HEK293 (cell line): Measurements from ENCODE around the gene GOLGA8O.
"Not testable (repeated sequence)": the region's sequence is repeated elsewhere in the genome, so short reads cannot be mapped to it uniquely, and the experiment has no call there.

Experiments used
- CTCF ChIA-PET: fragments of 350-600 bp; formaldehyde crosslinking; extraction: SDS; loops from one replicate; lab custom pipeline; 2021; ENCODE audit warnings: antibody characterized with exemption; lab: Yijun Ruan, JAX
- POLR2A ChIA-PET: fragments of 300-600 bp; formaldehyde crosslinking; extraction: SDS; loops from one replicate; lab custom pipeline; 2020; ENCODE audit warnings: antibody characterized with exemption, inconsistent platforms; lab: Yijun Ruan, JAX
- H3K27ac ChIP-seq: fragments of 200-500 bp; sonication (Bioruptor generic); 2 replicates; pipeline ENCODE4 v1.5.1; 2014; ENCODE audit warnings: low read depth, low read length, control low read depth, inconsistent platforms; ENCODE audit errors: extremely low read depth
- H3K36me3 ChIP-seq, 2 experiments: fragments of 200-500 bp in 1 of 2; sonication (Bioruptor generic) in 1 of 2; 1 replicate in 1 of 2; 2 replicates in 1 of 2; pipeline ENCODE4 v1.5.1; 2014 to 2017; ENCODE audit warnings: inconsistent platforms in 2 of 2, low read length in 2 of 2; ENCODE audit not compliant: control insufficient read depth in 2 of 2, insufficient read depth in 1 of 2
- H3K4me1 ChIP-seq: fragments of 200-500 bp; sonication (Bioruptor generic); 2 replicates; pipeline ENCODE4 v1.5.1; 2014; ENCODE audit warnings: mild to moderate bottlenecking, low read length, inconsistent platforms; ENCODE audit not compliant: control insufficient read depth, insufficient read depth
- H3K4me3 ChIP-seq: 2 replicates; pipeline ENCODE4 v1.5.1; 2011; ENCODE audit warnings: low read depth, mild to moderate bottlenecking, control low read depth, low read length, moderate library complexity
- H3K9me3 ChIP-seq: fragments of 200-500 bp; sonication (Bioruptor generic); 2 replicates; pipeline ENCODE4 v1.5.1; 2014; ENCODE audit warnings: low read depth, low read length, inconsistent platforms; ENCODE audit not compliant: control insufficient read depth, insufficient read depth

Gene GOLGA8O

DNA sequence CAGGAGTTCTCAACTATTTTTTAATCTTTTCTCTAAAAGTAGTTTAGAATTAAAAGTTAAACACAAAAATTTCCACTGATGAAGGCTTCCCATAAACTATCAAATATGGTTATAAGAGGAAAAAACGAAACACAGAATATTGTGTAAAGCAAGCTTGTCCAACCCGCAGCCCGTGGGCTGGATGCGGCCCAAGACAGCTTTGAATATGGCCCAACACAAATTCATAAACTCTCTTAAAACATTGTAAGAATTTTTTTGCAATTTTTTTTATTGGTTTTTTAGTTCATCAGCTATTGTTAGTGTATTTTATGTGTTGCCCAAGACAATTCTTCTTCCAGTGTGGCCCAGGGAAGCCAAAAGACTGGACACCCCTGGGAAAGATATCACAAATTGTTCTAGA, 28.9 kb downstream of the GOLGA8O start:
- H3K4me1 ChIP-seq, H3K27ac ChIP-seq, POLR2A ChIA-PET, H3K9me3 ChIP-seq, CTCF ChIA-PET, H3K4me3 ChIP-seq, H3K36me3 ChIP-seq: not testable (repeated sequence)

GRCh38 chr15:32407903-32408302, 47.5 kb downstream of the GOLGA8O start:
- H3K36me3 ChIP-seq, H3K4me3 ChIP-seq, H3K4me1 ChIP-seq, H3K9me3 ChIP-seq, POLR2A ChIA-PET, CTCF ChIA-PET, H3K27ac ChIP-seq: not testable (repeated sequence)

DNA sequence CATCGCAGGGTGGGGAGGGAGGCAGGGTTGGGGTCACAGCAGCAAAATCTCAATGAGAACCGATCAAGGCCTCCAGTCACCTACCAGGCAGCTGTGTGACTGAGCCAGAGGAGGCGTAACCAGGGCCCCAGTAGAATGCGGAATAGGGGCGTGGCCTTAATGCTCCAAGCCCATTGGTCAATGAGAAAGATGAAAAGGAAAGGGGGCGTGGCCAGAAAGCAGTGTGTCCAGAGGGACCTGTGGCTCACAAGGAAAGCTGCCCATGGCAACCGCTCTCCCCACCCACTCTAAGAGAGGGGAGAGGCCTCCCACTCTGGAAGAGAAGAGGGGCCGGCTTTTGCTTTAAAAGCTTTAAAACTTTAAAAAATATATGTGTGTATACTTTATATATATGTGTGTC, 52.2 kb downstream of the GOLGA8O start, which contains the start of gene GOLGA8K:
Gene GOLGA8K (minus strand): TSS at position 101 of the 400 bp plus-strand sequence. CDS start 98 bp downstream, at position 3.
- POLR2A ChIA-PET, H3K9me3 ChIP-seq, H3K4me3 ChIP-seq, H3K27ac ChIP-seq, H3K36me3 ChIP-seq, CTCF ChIA-PET, H3K4me1 ChIP-seq: not testable (repeated sequence)

GRCh38 chr15:32396522-32396921, 58.9 kb downstream of the GOLGA8O start:
- H3K36me3 ChIP-seq, H3K9me3 ChIP-seq, H3K4me1 ChIP-seq, POLR2A ChIA-PET, H3K4me3 ChIP-seq, CTCF ChIA-PET, H3K27ac ChIP-seq: not testable (repeated sequence)
